H1 (cell line): ENCODE results near the gene COL8A1. TPM values are rescaled to one million over a fixed set of nuclear protein-coding genes. Genes with fewer than 3 reads are reported as not detected.

Source experiments
- CTCF ChIA-PET: fragments of 300-600 bp; sonication (Branson Sonifier 250); formaldehyde crosslinking; loops from one replicate; lab custom pipeline; 2021; ENCODE audit not compliant: partially characterized antibody; lab: Charles Lee
- POLR2A ChIA-PET: fragments of 300-600 bp; sonication (Branson Sonifier 250); formaldehyde crosslinking; loops from one replicate; lab custom pipeline; 2021; ENCODE audit warnings: inconsistent platforms; ENCODE audit not compliant: partially characterized antibody; lab: Charles Lee
- DNase-seq, 2 experiments: peaks; one replicate each; pipeline versions ENCODE4 v3.0.0 to v3.0.0-alpha.2; 2010 to 2022; ENCODE audit warnings: low spot score in 2 of 2, low read depth in 1 of 2, mixed read lengths in 1 of 2
- FAIRE-seq: peaks from 2 replicates; lab custom pipeline; 2011; peaks lifted over from hg19 to GRCh38; lab: Jason Lieb, UNC
- H2AFZ ChIP-seq: 2 replicates; pipeline ENCODE4 v1.8.1; 2012; ENCODE audit warnings: low read length, inconsistent platforms
- H2AK5ac ChIP-seq: 2 replicates; pipeline ENCODE4 v1.6.1; 2013; ENCODE audit warnings: low read depth, low read length
- H2BK120ac ChIP-seq: replicated peaks from 2 replicates; pipeline ENCODE3; 2013; ENCODE audit warnings: low read depth, low read length, inconsistent platforms
- H2BK12ac ChIP-seq: 2 replicates; pipeline ENCODE4 v1.6.1; 2013; ENCODE audit warnings: low read depth, low read length
- H2BK15ac ChIP-seq: 2 replicates; pipeline ENCODE4 v1.6.1; 2013; ENCODE audit warnings: low read length
- H2BK20ac ChIP-seq: 2 replicates; pipeline ENCODE4 v1.6.1; 2013; ENCODE audit warnings: low read length
- H2BK5ac ChIP-seq: 2 replicates; pipeline ENCODE4 v1.6.1; 2013; ENCODE audit warnings: low read depth, low read length
- H3K14ac ChIP-seq: 2 replicates; pipeline ENCODE4 v1.6.1; 2013; ENCODE audit warnings: inconsistent platforms; ENCODE audit not compliant: insufficient read length
- H3K18ac ChIP-seq: 2 replicates; pipeline ENCODE4 v1.6.1; 2013; ENCODE audit warnings: low read length; ENCODE audit errors: extremely low read depth
- H3K23ac ChIP-seq: 2 replicates; pipeline ENCODE4 v1.6.1; 2013; ENCODE audit warnings: inconsistent platforms; ENCODE audit not compliant: insufficient read length
- H3K23me2 ChIP-seq: 2 replicates; pipeline ENCODE4 v1.6.1; 2013; ENCODE audit warnings: low read depth, low read length
- H3K27ac ChIP-seq: 2 replicates; pipeline ENCODE4 v1.6.1; 2011; ENCODE audit warnings: low read depth, low read length, inconsistent platforms
- H3K27me3 ChIP-seq, 4 experiments: replicated peaks in 1 of 4; 1 replicate in 1 of 4; 2 replicates in 3 of 4; pipeline versions ENCODE4 v1.6.1 to v1.8.1; 2011 to 2013; ENCODE audit warnings: low read length in 3 of 4, mild to moderate bottlenecking in 3 of 4, inconsistent platforms in 2 of 4, mixed read lengths in 2 of 4, moderate library complexity in 1 of 4; ENCODE audit not compliant: control insufficient read depth in 3 of 4, insufficient read depth in 3 of 4; ENCODE audit errors: extremely low read depth in 1 of 4
- H3K36me3 ChIP-seq, 4 experiments: 2 replicates each; pipeline versions ENCODE4 v1.6.1 to v1.8.1; 2011 to 2013; ENCODE audit warnings: mild to moderate bottlenecking in 4 of 4, low read length in 3 of 4, moderate library complexity in 2 of 4, control low read depth in 1 of 4, inconsistent platforms in 1 of 4; ENCODE audit not compliant: insufficient read depth in 4 of 4, control insufficient read depth in 2 of 4
- H3K4ac ChIP-seq: replicated peaks from 2 replicates; pipeline ENCODE3; 2013; ENCODE audit warnings: low read length, low read depth, mixed read lengths, inconsistent platforms; ENCODE audit not compliant: insufficient read length
- H3K4me1 ChIP-seq, 4 experiments: replicated peaks in 1 of 4; 1 replicate in 1 of 4; 2 replicates in 3 of 4; pipeline versions ENCODE4 v1.6.1 to v1.8.1; 2011 to 2013; ENCODE audit warnings: low read length in 3 of 4, inconsistent platforms in 2 of 4, mixed read lengths in 1 of 4; ENCODE audit not compliant: insufficient read depth in 4 of 4, control insufficient read depth in 3 of 4
- H3K4me2 ChIP-seq, 2 experiments: 2 replicates each; pipeline versions ENCODE4 v1.6.1 to v1.8.1; 2011 to 2013; ENCODE audit warnings: low read depth in 2 of 2, low read length in 2 of 2, control low read depth in 1 of 2, inconsistent platforms in 1 of 2, mild to moderate bottlenecking in 1 of 2; ENCODE audit not compliant: insufficient read depth in 1 of 2
- H3K4me3 ChIP-seq, 4 experiments: fragments of 200-600, 300-600 bp in 1 of 4; sonication (generic), shearing (Covaris generic), sonication (Bioruptor Twin) in 1 of 4; 2 replicates each; pipeline versions ENCODE4 v1.5.1 to v1.8.1; 2011 to 2016; ENCODE audit warnings: low read length in 4 of 4, low read depth in 3 of 4, control low read depth in 2 of 4, inconsistent platforms in 2 of 4, mild to moderate bottlenecking in 2 of 4, mixed read lengths in 1 of 4, moderate library complexity in 1 of 4; ENCODE audit not compliant: insufficient read depth in 2 of 4; ENCODE audit errors: extremely low read depth in 1 of 4
- H3K56ac ChIP-seq: replicated peaks from 2 replicates; pipeline ENCODE3; 2013; ENCODE audit warnings: low read depth, mild to moderate bottlenecking, mixed read lengths, low read length, inconsistent platforms; ENCODE audit not compliant: insufficient read length
- H3K79me1 ChIP-seq: 2 replicates; pipeline ENCODE4 v1.6.1; 2013; ENCODE audit warnings: low read depth, low read length, control low read depth
- H3K79me2 ChIP-seq, 2 experiments: 2 replicates each; pipeline versions ENCODE4 v1.6.1 to v1.8.1; 2012 to 2013; ENCODE audit warnings: low read length in 2 of 2, mild to moderate bottlenecking in 2 of 2, inconsistent platforms in 1 of 2; ENCODE audit not compliant: insufficient read depth in 2 of 2, control insufficient read depth in 1 of 2
- H3K9ac ChIP-seq, 4 experiments: replicated peaks in 1 of 4; 1 replicate in 1 of 4; 2 replicates in 3 of 4; pipeline versions ENCODE4 v1.6.1 to v1.8.1; 2011 to 2013; ENCODE audit warnings: low read depth in 3 of 4, low read length in 3 of 4, control low read depth in 2 of 4, mild to moderate bottlenecking in 2 of 4, moderate library complexity in 2 of 4, inconsistent platforms in 1 of 4; ENCODE audit errors: extremely low read depth in 1 of 4
- H3K9me3 ChIP-seq, 2 experiments: 2 replicates each; pipeline versions ENCODE4 v1.6.1 to v1.8.1; 2012 to 2013; ENCODE audit warnings: mild to moderate bottlenecking in 2 of 2, moderate library complexity in 2 of 2, control low read depth in 1 of 2, inconsistent platforms in 1 of 2, low read depth in 1 of 2, low read length in 1 of 2, mixed read lengths in 1 of 2; ENCODE audit not compliant: insufficient read depth in 2 of 2
- H4K20me1 ChIP-seq, 2 experiments: replicated peaks in 1 of 2; 2 replicates each; pipeline versions ENCODE3 to v1.8.1; 2011 to 2013; ENCODE audit warnings: inconsistent platforms in 2 of 2, low read length in 2 of 2, mild to moderate bottlenecking in 1 of 2; ENCODE audit not compliant: insufficient read depth in 2 of 2, control insufficient read depth in 1 of 2
- H4K5ac ChIP-seq: 2 replicates; pipeline ENCODE4 v1.6.1; 2013; ENCODE audit warnings: low read length, low read depth, mixed read lengths, inconsistent platforms; ENCODE audit not compliant: insufficient read length
- H4K8ac ChIP-seq: 2 replicates; pipeline ENCODE4 v1.8.0; 2013; ENCODE audit warnings: mild to moderate bottlenecking, moderate library complexity, low read length, inconsistent platforms; ENCODE audit not compliant: insufficient read depth; ENCODE audit errors: extremely low read depth
- H4K91ac ChIP-seq: replicated peaks from 2 replicates; pipeline ENCODE3; 2013; ENCODE audit warnings: low read length, mixed read lengths, inconsistent platforms; ENCODE audit not compliant: insufficient read length
- CTBP2 ChIP-seq: IDR thresholded peaks from 2 replicates; pipeline ENCODE4 v1.7.0; 2011; ENCODE audit warnings: borderline replicate concordance, mild to moderate bottlenecking, moderate library complexity, mixed read lengths, low read length; ENCODE audit not compliant: insufficient read depth, insufficient read length
- GTF2F1 ChIP-seq: IDR thresholded peaks from 2 replicates; pipeline ENCODE4 v1.6.1; 2012; ENCODE audit warnings: low read depth, low read length, improper control_type of control experiment, borderline replicate concordance
- HDAC2 ChIP-seq, 2 experiments: fragments of 300-600 bp in 1 of 2; sonication (generic) in 1 of 2; IDR thresholded peaks; 2 replicates each; pipeline ENCODE4 v1.6.1; 2011 to 2012; ENCODE audit warnings: low read depth in 2 of 2, low read length in 2 of 2, mild to moderate bottlenecking in 2 of 2, moderate library complexity in 2 of 2, borderline replicate concordance in 1 of 2, inconsistent platforms in 1 of 2
- NRF1 ChIP-seq: IDR thresholded peaks from 2 replicates; pipeline ENCODE4 v1.6.1; 2011; ENCODE audit warnings: mild to moderate bottlenecking, low read depth, low read length, improper control_type of control experiment
- POLR2AphosphoS5 ChIP-seq: IDR thresholded peaks from 2 replicates; pipeline ENCODE4 v1.6.1; 2011; ENCODE audit warnings: low read depth, low read length
- RBBP5 ChIP-seq: IDR thresholded peaks from 2 replicates; pipeline ENCODE4 v1.7.1; 2012; ENCODE audit warnings: low read depth, mild to moderate bottlenecking, inconsistent platforms, low read length, moderate library complexity, borderline replicate concordance
- RFX5 ChIP-seq: IDR thresholded peaks from 2 replicates; pipeline ENCODE4 v1.6.1; 2011; ENCODE audit warnings: low read depth, low read length, improper control_type of control experiment, borderline replicate concordance
- SAP30 ChIP-seq: fragments of 300-600 bp; sonication (generic); IDR thresholded peaks from 2 replicates; pipeline ENCODE4 v1.7.1; 2012; ENCODE audit warnings: low read length, moderate library complexity, mild to moderate bottlenecking, inconsistent platforms; ENCODE audit not compliant: insufficient read depth, insufficient replicate concordance
- SIN3A ChIP-seq, 2 experiments: IDR thresholded peaks in 1 of 2; conservative IDR thresholded peaks in 1 of 2; 2 replicates each; pipeline ENCODE4 v1.6.1; 2011 to 2012; ENCODE audit warnings: low read length in 2 of 2, improper control_type of control experiment in 1 of 2, low read depth in 1 of 2, mild to moderate bottlenecking in 1 of 2
- SP1 ChIP-seq: IDR thresholded peaks from 2 replicates; pipeline ENCODE4 v1.6.1; 2011; ENCODE audit warnings: low read depth, low read length
- SP2 ChIP-seq: IDR thresholded peaks from 2 replicates; pipeline ENCODE4 v1.6.1; 2012; ENCODE audit warnings: mild to moderate bottlenecking, low read length, inconsistent platforms
- SRF ChIP-seq: IDR thresholded peaks from 2 replicates; pipeline ENCODE4 v1.6.1; 2011; ENCODE audit warnings: mild to moderate bottlenecking, low read depth, low read length, moderate library complexity
- TBP ChIP-seq: IDR thresholded peaks from 2 replicates; pipeline ENCODE4 v1.6.1; 2011; ENCODE audit warnings: low read depth, low read length, improper control_type of control experiment
- TCF12 ChIP-seq: IDR thresholded peaks from 2 replicates; pipeline ENCODE4 v1.6.1; 2011; ENCODE audit warnings: low read depth, mild to moderate bottlenecking, low read length
- TEAD4 ChIP-seq: IDR thresholded peaks from 2 replicates; pipeline ENCODE4 v1.6.1; 2012; ENCODE audit warnings: low read depth, low read length, inconsistent platforms, mixed read lengths
- WGBS, 2 experiments: shearing (Covaris generic) in 1 of 2; methylation state at CpG; one replicate each; pipeline versions ENCODE4 v1.1.6 to v1.1.7; 2013 to 2015; ENCODE audit warnings: low lambda C conversion rate in 2 of 2, mixed read lengths in 2 of 2, inconsistent platforms in 1 of 2, low coverage in 1 of 2, missing lambda C conversion rate in 1 of 2; ENCODE audit not compliant: insufficient replicate concordance in 2 of 2, insufficient coverage in 1 of 2, insufficient read length in 1 of 2; ENCODE audit errors: extremely low coverage in 1 of 2, missing lambda C conversion rate in 1 of 2; 5-methylcytosine and 5-hydroxymethylcytosine counted together
- polyA plus RNA-seq, 7 experiments: library from polyadenylated mRNA; depleted of rRNA in 3 of 7; stranded (reverse) in 5 of 7; unstranded in 2 of 7; fragments of >200 nt in 5 of 7; fragments of 200-250 nt in 2 of 7; gene quantifications; 1 replicate in 5 of 7; 2 replicates in 1 of 7; 4 replicates in 1 of 7; pipeline versions ENCODE4 v1.2.1 to v1.2.3, GENCODE V29; 2011 to 2013; ENCODE audit warnings: missing spikeins in 2 of 7, mixed read lengths in 2 of 7
- total RNA-seq: library from RNA; stranded (reverse); fragmentation: NEBNext Ultra II Directional; extraction: Animal tissue kit (Norgen Biotek cat#: 25700); gene quantifications from 2 replicates; pipeline ENCODE4 v1.2.1, GENCODE V29; 2021

The COL8A1 gene
- total and polyA plus RNA-seq, 2 of the 8 experiments (the other 6 are each of a cell fraction or from before 2014, with no cell fraction given): 0.21 to 1.2 TPM

DNA sequence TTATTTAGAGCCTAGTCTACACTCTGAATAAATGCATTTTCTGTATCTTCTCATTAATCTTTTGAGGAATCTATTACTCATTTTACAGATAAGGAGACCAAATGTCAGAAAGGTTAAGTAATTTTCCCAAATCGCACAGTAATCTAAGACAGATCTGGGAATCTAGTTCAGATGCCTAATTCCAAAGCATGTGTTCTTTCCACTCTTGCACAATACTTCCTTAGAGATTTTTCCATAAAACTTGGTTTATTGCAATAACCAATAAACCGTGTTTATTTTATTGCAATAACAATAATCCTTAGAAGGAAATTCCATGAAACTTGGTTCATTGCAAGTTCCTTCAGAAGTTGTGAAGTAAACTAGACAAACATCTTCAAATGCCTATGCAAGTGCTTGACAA is 17.4 kb upstream of the COL8A1 start:
- WGBS, 2 experiments: 84% methylated on average over 2 of the region's 2 CpGs; no CpG with 5 or more reads in 1 of the 2 experiments
- POLR2A ChIA-PET: no interaction called here
- no peak for TF ChIP-seq SP2
- TF ChIP-seq SP1: no peak
- TF ChIP-seq TBP: no peak
- TF ChIP-seq RBBP5: no peak
- no peak for TF ChIP-seq SIN3A (conservative IDR thresholded peaks at IDR 0.05 in 1 of 2, IDR thresholded peaks at IDR 0.05 in 1 of 2; ENCODE audit: low read depth in 1 of 2, low read length in 2 of 2)
- TF ChIP-seq HDAC2 (IDR thresholded peaks at IDR 0.05; ENCODE audit: borderline replicate concordance in 1 of 2, low read depth in 2 of 2, low read length in 2 of 2): no peak
- no peak for TF ChIP-seq TCF12
- no peak for TF ChIP-seq SAP30
- no peak for TF ChIP-seq RFX5
- no peak for TF ChIP-seq SRF
- TF ChIP-seq CTBP2: no peak
- no peak for TF ChIP-seq GTF2F1
- no peak for TF ChIP-seq NRF1
- TF ChIP-seq TEAD4: no peak
- TF ChIP-seq POLR2AphosphoS5: no peak

More for the DNA sequence above, 17.4 kb upstream of the COL8A1 start:
- no peak overlapping the region for H3K4me3 ChIP-seq
- H4K20me1 ChIP-seq: no peaks in the 10 kb centered on the region
- H3K9me3 ChIP-seq: no peaks in the 10 kb centered on the region
- H3K4me1 ChIP-seq: no peaks in the 10 kb centered on the region
- no peak overlapping the region for H3K9ac ChIP-seq
- H4K8ac ChIP-seq: no peak overlapping the region
- DNase-seq (no peak), FAIRE-seq (no peak)
- no peak overlapping the region for H2AK5ac ChIP-seq
- H4K91ac ChIP-seq: no peak overlapping the region
- H2BK20ac ChIP-seq: no peak overlapping the region
- CTCF ChIA-PET: interaction anchor here (0.6 to 1.5 kb wide), 3 partner anchors 44 to 122 kb away, joined by 3 to 4 read pairs (median 4); no protein-coding TSS in a partner anchor
- no peak overlapping the region for H3K56ac ChIP-seq
- H2BK15ac ChIP-seq: no peak overlapping the region
- H3K4me2 ChIP-seq: no peak overlapping the region
- H3K27ac ChIP-seq: no peak overlapping the region
- no peak overlapping the region for H4K5ac ChIP-seq
- no peaks in the 10 kb centered on the region for H3K36me3 ChIP-seq
- no peak overlapping the region for H2BK12ac ChIP-seq
- H3K4ac ChIP-seq: no peak overlapping the region
- H3K79me2 ChIP-seq: no peaks in the 10 kb centered on the region
- H2BK120ac ChIP-seq: no peak overlapping the region
- H3K23me2 ChIP-seq: no peaks in the 10 kb centered on the region
- H2AFZ ChIP-seq: no peak overlapping the region
- no peak overlapping the region for H3K23ac ChIP-seq
- no peak overlapping the region for H3K18ac ChIP-seq
- no peaks in the 10 kb centered on the region for H3K79me1 ChIP-seq
- H3K14ac ChIP-seq: no peak overlapping the region
- no peaks in the 10 kb centered on the region for H3K27me3 ChIP-seq
- no peak overlapping the region for H2BK5ac ChIP-seq
